ENCODE measurements around the gene PRIMA1.

DNA sequence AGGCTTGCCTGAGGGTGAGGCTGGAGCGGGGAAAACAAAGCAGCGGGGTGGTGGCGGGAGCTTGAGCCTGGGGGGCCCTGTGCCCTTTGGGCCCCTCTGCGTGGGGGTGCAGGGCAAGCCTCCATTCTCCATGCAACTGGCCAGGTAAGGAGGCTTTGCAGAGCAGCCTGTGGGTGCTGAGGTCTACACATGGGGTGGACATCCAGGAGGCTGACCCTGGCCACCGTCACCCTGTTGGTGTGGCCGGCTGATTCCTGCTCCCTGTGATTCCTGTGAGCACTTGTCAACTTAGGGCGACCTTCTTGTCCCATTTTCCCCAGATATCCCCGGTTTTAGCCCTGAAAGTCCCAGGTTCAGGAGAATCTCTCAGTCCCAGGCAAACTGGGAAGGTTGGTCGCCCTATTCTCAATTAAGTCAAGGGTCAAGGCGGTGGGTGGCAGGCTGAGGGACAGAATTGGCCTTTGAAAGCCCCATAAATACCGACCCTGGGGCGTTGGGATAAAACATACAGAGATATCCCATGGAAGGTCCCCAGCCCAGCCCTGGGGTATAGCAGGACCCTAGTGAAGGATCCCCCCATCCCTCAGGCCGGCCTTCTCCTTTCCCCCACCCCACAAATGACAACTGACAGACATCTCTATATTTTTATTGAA is 70.5 kb downstream of the PRIMA1 start:
- TF ChIP-seq, protein P1, sequence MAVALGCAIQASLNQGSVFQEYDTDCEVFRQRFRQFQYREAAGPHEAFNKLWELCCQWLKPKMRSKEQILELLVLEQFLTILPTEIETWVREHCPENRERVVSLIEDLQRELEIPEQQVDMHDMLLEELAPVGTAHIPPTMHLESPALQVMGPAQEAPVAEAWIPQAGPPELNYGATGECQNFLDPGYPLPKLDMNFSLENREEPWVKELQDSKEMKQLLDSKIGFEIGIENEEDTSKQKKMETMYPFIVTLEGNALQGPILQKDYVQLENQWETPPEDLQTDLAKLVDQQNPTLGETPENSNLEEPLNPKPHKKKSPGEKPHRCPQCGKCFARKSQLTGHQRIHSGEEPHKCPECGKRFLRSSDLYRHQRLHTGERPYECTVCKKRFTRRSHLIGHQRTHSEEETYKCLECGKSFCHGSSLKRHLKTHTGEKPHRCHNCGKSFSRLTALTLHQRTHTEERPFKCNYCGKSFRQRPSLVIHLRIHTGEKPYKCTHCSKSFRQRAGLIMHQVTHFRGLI (CRISPR knock-in tag; IDR thresholded peaks at IDR 0.05) = no peak
- TF ChIP-seq DDX20 (tag; IDR thresholded peaks at IDR 0.05; ENCODE audit: low read depth) (no peak), ZNF354B (CRISPR knock-in tag; IDR thresholded peaks at IDR 0.05) (no peak), SMARCE1 (IDR thresholded peaks at IDR 0.05) (no peak), EGR1 (conservative IDR thresholded peaks at IDR 0.05) (no peak)
- TF ChIP-seq, protein P2, sequence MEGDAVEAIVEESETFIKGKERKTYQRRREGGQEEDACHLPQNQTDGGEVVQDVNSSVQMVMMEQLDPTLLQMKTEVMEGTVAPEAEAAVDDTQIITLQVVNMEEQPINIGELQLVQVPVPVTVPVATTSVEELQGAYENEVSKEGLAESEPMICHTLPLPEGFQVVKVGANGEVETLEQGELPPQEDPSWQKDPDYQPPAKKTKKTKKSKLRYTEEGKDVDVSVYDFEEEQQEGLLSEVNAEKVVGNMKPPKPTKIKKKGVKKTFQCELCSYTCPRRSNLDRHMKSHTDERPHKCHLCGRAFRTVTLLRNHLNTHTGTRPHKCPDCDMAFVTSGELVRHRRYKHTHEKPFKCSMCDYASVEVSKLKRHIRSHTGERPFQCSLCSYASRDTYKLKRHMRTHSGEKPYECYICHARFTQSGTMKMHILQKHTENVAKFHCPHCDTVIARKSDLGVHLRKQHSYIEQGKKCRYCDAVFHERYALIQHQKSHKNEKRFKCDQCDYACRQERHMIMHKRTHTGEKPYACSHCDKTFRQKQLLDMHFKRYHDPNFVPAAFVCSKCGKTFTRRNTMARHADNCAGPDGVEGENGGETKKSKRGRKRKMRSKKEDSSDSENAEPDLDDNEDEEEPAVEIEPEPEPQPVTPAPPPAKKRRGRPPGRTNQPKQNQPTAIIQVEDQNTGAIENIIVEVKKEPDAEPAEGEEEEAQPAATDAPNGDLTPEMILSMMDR (IDR thresholded peaks at IDR 0.05 in 2 of 3, conservative IDR thresholded peaks at IDR 0.05 in 1 of 3; ENCODE audit: insufficient read depth in 2 of 3, low read depth in 1 of 3, low read length in 3 of 3) = no peak
